H1 (cell line): ENCODE results near the gene DNAI1. TPM values are rescaled to one million over a fixed set of nuclear protein-coding genes. Genes with fewer than 3 reads are reported as not detected.
A peak's percentile ranks its signal among the peaks of the same experiment; 100 is the strongest.

Experiments
- CTCF ChIA-PET: fragments of 300-600 bp; sonication (Branson Sonifier 250); formaldehyde crosslinking; loops from one replicate; lab custom pipeline; 2021; ENCODE audit not compliant: partially characterized antibody; lab: Charles Lee
- POLR2A ChIA-PET: fragments of 300-600 bp; sonication (Branson Sonifier 250); formaldehyde crosslinking; loops from one replicate; lab custom pipeline; 2021; ENCODE audit warnings: inconsistent platforms; ENCODE audit not compliant: partially characterized antibody; lab: Charles Lee
- DNase-seq, 2 experiments: peaks; one replicate each; pipeline versions ENCODE4 v3.0.0 to v3.0.0-alpha.2; 2010 to 2022; ENCODE audit warnings: low spot score in 2 of 2, low read depth in 1 of 2, mixed read lengths in 1 of 2
- FAIRE-seq: peaks from 2 replicates; lab custom pipeline; 2011; peaks lifted over from hg19 to GRCh38; lab: Jason Lieb, UNC
- H2AFZ ChIP-seq: 2 replicates; pipeline ENCODE4 v1.8.1; 2012; ENCODE audit warnings: low read length, inconsistent platforms
- H2AK5ac ChIP-seq: 2 replicates; pipeline ENCODE4 v1.6.1; 2013; ENCODE audit warnings: low read depth, low read length
- H2BK120ac ChIP-seq: replicated peaks from 2 replicates; pipeline ENCODE3; 2013; ENCODE audit warnings: low read depth, low read length, inconsistent platforms
- H2BK12ac ChIP-seq: 2 replicates; pipeline ENCODE4 v1.6.1; 2013; ENCODE audit warnings: low read depth, low read length
- H2BK15ac ChIP-seq: 2 replicates; pipeline ENCODE4 v1.6.1; 2013; ENCODE audit warnings: low read length
- H2BK20ac ChIP-seq: 2 replicates; pipeline ENCODE4 v1.6.1; 2013; ENCODE audit warnings: low read length
- H2BK5ac ChIP-seq: 2 replicates; pipeline ENCODE4 v1.6.1; 2013; ENCODE audit warnings: low read depth, low read length
- H3K14ac ChIP-seq: 2 replicates; pipeline ENCODE4 v1.6.1; 2013; ENCODE audit warnings: inconsistent platforms; ENCODE audit not compliant: insufficient read length
- H3K18ac ChIP-seq: 2 replicates; pipeline ENCODE4 v1.6.1; 2013; ENCODE audit warnings: low read length; ENCODE audit errors: extremely low read depth
- H3K23ac ChIP-seq: 2 replicates; pipeline ENCODE4 v1.6.1; 2013; ENCODE audit warnings: inconsistent platforms; ENCODE audit not compliant: insufficient read length
- H3K23me2 ChIP-seq: 2 replicates; pipeline ENCODE4 v1.6.1; 2013; ENCODE audit warnings: low read depth, low read length
- H3K27ac ChIP-seq: 2 replicates; pipeline ENCODE4 v1.6.1; 2011; ENCODE audit warnings: low read depth, low read length, inconsistent platforms
- H3K27me3 ChIP-seq, 4 experiments: replicated peaks in 1 of 4; 1 replicate in 1 of 4; 2 replicates in 3 of 4; pipeline versions ENCODE4 v1.6.1 to v1.8.1; 2011 to 2013; ENCODE audit warnings: low read length in 3 of 4, mild to moderate bottlenecking in 3 of 4, inconsistent platforms in 2 of 4, mixed read lengths in 2 of 4, moderate library complexity in 1 of 4; ENCODE audit not compliant: control insufficient read depth in 3 of 4, insufficient read depth in 3 of 4; ENCODE audit errors: extremely low read depth in 1 of 4
- H3K36me3 ChIP-seq, 4 experiments: 2 replicates each; pipeline versions ENCODE4 v1.6.1 to v1.8.1; 2011 to 2013; ENCODE audit warnings: mild to moderate bottlenecking in 4 of 4, low read length in 3 of 4, moderate library complexity in 2 of 4, control low read depth in 1 of 4, inconsistent platforms in 1 of 4; ENCODE audit not compliant: insufficient read depth in 4 of 4, control insufficient read depth in 2 of 4
- H3K4ac ChIP-seq: replicated peaks from 2 replicates; pipeline ENCODE3; 2013; ENCODE audit warnings: low read length, low read depth, mixed read lengths, inconsistent platforms; ENCODE audit not compliant: insufficient read length
- H3K4me1 ChIP-seq, 4 experiments: replicated peaks in 1 of 4; 1 replicate in 1 of 4; 2 replicates in 3 of 4; pipeline versions ENCODE4 v1.6.1 to v1.8.1; 2011 to 2013; ENCODE audit warnings: low read length in 3 of 4, inconsistent platforms in 2 of 4, mixed read lengths in 1 of 4; ENCODE audit not compliant: insufficient read depth in 4 of 4, control insufficient read depth in 3 of 4
- H3K4me2 ChIP-seq, 2 experiments: 2 replicates each; pipeline versions ENCODE4 v1.6.1 to v1.8.1; 2011 to 2013; ENCODE audit warnings: low read depth in 2 of 2, low read length in 2 of 2, control low read depth in 1 of 2, inconsistent platforms in 1 of 2, mild to moderate bottlenecking in 1 of 2; ENCODE audit not compliant: insufficient read depth in 1 of 2
- H3K4me3 ChIP-seq, 4 experiments: fragments of 200-600, 300-600 bp in 1 of 4; sonication (generic), shearing (Covaris generic), sonication (Bioruptor Twin) in 1 of 4; 2 replicates each; pipeline versions ENCODE4 v1.5.1 to v1.8.1; 2011 to 2016; ENCODE audit warnings: low read length in 4 of 4, low read depth in 3 of 4, control low read depth in 2 of 4, inconsistent platforms in 2 of 4, mild to moderate bottlenecking in 2 of 4, mixed read lengths in 1 of 4, moderate library complexity in 1 of 4; ENCODE audit not compliant: insufficient read depth in 2 of 4; ENCODE audit errors: extremely low read depth in 1 of 4
- H3K56ac ChIP-seq: replicated peaks from 2 replicates; pipeline ENCODE3; 2013; ENCODE audit warnings: low read depth, mild to moderate bottlenecking, mixed read lengths, low read length, inconsistent platforms; ENCODE audit not compliant: insufficient read length
- H3K79me1 ChIP-seq: 2 replicates; pipeline ENCODE4 v1.6.1; 2013; ENCODE audit warnings: low read depth, low read length, control low read depth
- H3K79me2 ChIP-seq, 2 experiments: 2 replicates each; pipeline versions ENCODE4 v1.6.1 to v1.8.1; 2012 to 2013; ENCODE audit warnings: low read length in 2 of 2, mild to moderate bottlenecking in 2 of 2, inconsistent platforms in 1 of 2; ENCODE audit not compliant: insufficient read depth in 2 of 2, control insufficient read depth in 1 of 2
- H3K9ac ChIP-seq, 4 experiments: replicated peaks in 1 of 4; 1 replicate in 1 of 4; 2 replicates in 3 of 4; pipeline versions ENCODE4 v1.6.1 to v1.8.1; 2011 to 2013; ENCODE audit warnings: low read depth in 3 of 4, low read length in 3 of 4, control low read depth in 2 of 4, mild to moderate bottlenecking in 2 of 4, moderate library complexity in 2 of 4, inconsistent platforms in 1 of 4; ENCODE audit errors: extremely low read depth in 1 of 4
- H3K9me3 ChIP-seq, 2 experiments: 2 replicates each; pipeline versions ENCODE4 v1.6.1 to v1.8.1; 2012 to 2013; ENCODE audit warnings: mild to moderate bottlenecking in 2 of 2, moderate library complexity in 2 of 2, control low read depth in 1 of 2, inconsistent platforms in 1 of 2, low read depth in 1 of 2, low read length in 1 of 2, mixed read lengths in 1 of 2; ENCODE audit not compliant: insufficient read depth in 2 of 2
- H4K20me1 ChIP-seq, 2 experiments: replicated peaks in 1 of 2; 2 replicates each; pipeline versions ENCODE3 to v1.8.1; 2011 to 2013; ENCODE audit warnings: inconsistent platforms in 2 of 2, low read length in 2 of 2, mild to moderate bottlenecking in 1 of 2; ENCODE audit not compliant: insufficient read depth in 2 of 2, control insufficient read depth in 1 of 2
- H4K5ac ChIP-seq: 2 replicates; pipeline ENCODE4 v1.6.1; 2013; ENCODE audit warnings: low read length, low read depth, mixed read lengths, inconsistent platforms; ENCODE audit not compliant: insufficient read length
- H4K8ac ChIP-seq: 2 replicates; pipeline ENCODE4 v1.8.0; 2013; ENCODE audit warnings: mild to moderate bottlenecking, moderate library complexity, low read length, inconsistent platforms; ENCODE audit not compliant: insufficient read depth; ENCODE audit errors: extremely low read depth
- H4K91ac ChIP-seq: replicated peaks from 2 replicates; pipeline ENCODE3; 2013; ENCODE audit warnings: low read length, mixed read lengths, inconsistent platforms; ENCODE audit not compliant: insufficient read length
- CBX8 ChIP-seq: fragments of 300-800, 300-1000 bp; sonication (generic); IDR thresholded peaks from 2 replicates; pipeline ENCODE4 v1.7.1; 2016; ENCODE audit warnings: low read depth, low read length, borderline replicate concordance
- EZH2 ChIP-seq: fragments of 200-600 bp; sonication (generic); IDR thresholded peaks from 2 replicates; pipeline ENCODE4 v1.7.1; 2012; ENCODE audit warnings: low read depth, mild to moderate bottlenecking, moderate library complexity, low read length, inconsistent platforms; ENCODE audit not compliant: severe bottlenecking
- POLR2A ChIP-seq, 2 experiments: IDR thresholded peaks; 1 replicate in 1 of 2; 2 replicates in 1 of 2; pipeline ENCODE4 v1.6.1; 2011; ENCODE audit warnings: low read depth in 2 of 2, low read length in 2 of 2, mild to moderate bottlenecking in 2 of 2; ENCODE audit errors: control extremely low read depth in 1 of 2
- RNF2 ChIP-seq: fragments of 200-900, 300-1000 bp; sonication (generic); IDR thresholded peaks from 2 replicates; pipeline ENCODE4 v1.7.1; 2016; ENCODE audit warnings: borderline replicate concordance, low read depth, mild to moderate bottlenecking, antibody characterized with exemption, low read length; ENCODE audit not compliant: poor library complexity, severe bottlenecking; ENCODE audit errors: missing control alignments
- TAF7 ChIP-seq: optimal IDR thresholded peaks from 2 replicates; pipeline ENCODE3; 2011; ENCODE audit warnings: low read depth, mild to moderate bottlenecking, inconsistent platforms, low read length, moderate library complexity, borderline replicate concordance
- TCF12 ChIP-seq: IDR thresholded peaks from 2 replicates; pipeline ENCODE4 v1.6.1; 2011; ENCODE audit warnings: low read depth, mild to moderate bottlenecking, low read length
- TEAD4 ChIP-seq: IDR thresholded peaks from 2 replicates; pipeline ENCODE4 v1.6.1; 2012; ENCODE audit warnings: low read depth, low read length, inconsistent platforms, mixed read lengths
- WGBS, 2 experiments: shearing (Covaris generic) in 1 of 2; methylation state at CpG; one replicate each; pipeline versions ENCODE4 v1.1.6 to v1.1.7; 2013 to 2015; ENCODE audit warnings: low lambda C conversion rate in 2 of 2, mixed read lengths in 2 of 2, inconsistent platforms in 1 of 2, low coverage in 1 of 2, missing lambda C conversion rate in 1 of 2; ENCODE audit not compliant: insufficient replicate concordance in 2 of 2, insufficient coverage in 1 of 2, insufficient read length in 1 of 2; ENCODE audit errors: extremely low coverage in 1 of 2, missing lambda C conversion rate in 1 of 2; 5-methylcytosine and 5-hydroxymethylcytosine counted together
- polyA plus RNA-seq, 7 experiments: library from polyadenylated mRNA; depleted of rRNA in 3 of 7; stranded (reverse) in 5 of 7; unstranded in 2 of 7; fragments of >200 nt in 5 of 7; fragments of 200-250 nt in 2 of 7; gene quantifications; 1 replicate in 5 of 7; 2 replicates in 1 of 7; 4 replicates in 1 of 7; pipeline versions ENCODE4 v1.2.1 to v1.2.3, GENCODE V29; 2011 to 2013; ENCODE audit warnings: missing spikeins in 2 of 7, mixed read lengths in 2 of 7
- total RNA-seq: library from RNA; stranded (reverse); fragmentation: NEBNext Ultra II Directional; extraction: Animal tissue kit (Norgen Biotek cat#: 25700); gene quantifications from 2 replicates; pipeline ENCODE4 v1.2.1, GENCODE V29; 2021
- TF ChIP-seq, protein P1 (sequence below): IDR thresholded peaks from 2 replicates; pipeline ENCODE4 v1.6.1; 2012; ENCODE audit warnings: inconsistent platforms

The DNAI1 gene
- total and polyA plus RNA-seq, 2 of the 8 experiments (the other 6 are each of a cell fraction or from before 2014, with no cell fraction given): 0.37 to 0.54 TPM

DNA sequence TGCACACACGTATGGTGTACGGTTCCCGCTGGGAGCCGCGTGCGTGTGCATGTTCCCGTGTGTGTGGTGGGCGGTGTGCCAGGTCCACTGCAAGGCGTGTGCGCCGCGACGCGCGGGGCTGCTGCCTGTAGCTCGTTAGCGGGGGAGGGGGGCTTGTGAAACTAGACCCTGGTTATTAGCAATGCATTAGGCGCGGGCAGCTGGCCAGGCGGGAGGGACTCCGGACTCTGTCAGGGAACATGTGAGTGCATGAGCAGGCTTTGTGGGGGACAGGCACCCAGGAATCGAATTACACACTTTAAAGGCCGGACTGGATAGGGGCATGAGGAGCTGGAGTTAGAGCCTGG, 96.4 kb downstream of the DNAI1 start:
- H3K4me2 ChIP-seq: peak overlapping the region in 1 of 2 experiments; percentile 24; a peak in 1 of 4 replicates
- H3K9ac ChIP-seq: no peak overlapping the region
- no peak overlapping the region for H3K14ac ChIP-seq
- no peak for FAIRE-seq
- 0 out of 2 replicates have a peak, but pooled peaks cover 2% of the 10 kb centered on the region for H3K79me1 ChIP-seq
- H4K8ac ChIP-seq: peak overlapping the region; percentile 82
- peak in 1 of 2 experiments; percentile 47 for DNase-seq
- H3K56ac ChIP-seq: no peak overlapping the region
- H2AFZ ChIP-seq: no peak overlapping the region
- peak overlapping the region; percentile 72; the same call in 1 of the 2 replicates for H2BK5ac ChIP-seq
- H2AK5ac ChIP-seq: no peak overlapping the region
- no peaks in the 10 kb centered on the region for H3K23me2 ChIP-seq
- no peaks in the 10 kb centered on the region; a peak in 1 of 7 replicates for H3K27me3 ChIP-seq
- no peak overlapping the region for H3K4me3 ChIP-seq
- H2BK15ac ChIP-seq: peak overlapping the region; percentile 98; the same call in 1 of the 2 replicates
- ChIA-PET POLR2A (interaction anchor here (0.5 to 1.6 kb wide), 5 partner anchors 9 to 585 kb away, joined by 3 to 5 read pairs (median 3); no protein-coding TSS in a partner anchor), CTCF (interaction anchor here (0.8 to 11.9 kb wide), 10 partner anchors 7 to 79 kb away, joined by 3 to 241 read pairs (median 5); no protein-coding TSS in a partner anchor)
- H3K23ac ChIP-seq: no peak overlapping the region
- H4K20me1 ChIP-seq: no peaks in the 10 kb centered on the region
- H2BK20ac ChIP-seq: peak overlapping the region; percentile 83; the same call in 1 of the 2 replicates
- no peak overlapping the region for H3K4ac ChIP-seq
- no peaks in the 10 kb centered on the region for H3K9me3 ChIP-seq
- no peak overlapping the region for H2BK120ac ChIP-seq
- H3K79me2 ChIP-seq: no peaks in the 10 kb centered on the region
- peaks cover 5 to 25% (median 20%) of the 10 kb centered on the region in 4 experiments for H3K4me1 ChIP-seq
- H4K91ac ChIP-seq: no peak overlapping the region
- TF ChIP-seq TEAD4 (no peak), TAF7 (no peak), TCF12 (no peak), CBX8 (no peak), EZH2 (no peak), POLR2A (IDR thresholded peaks at IDR 0.05; ENCODE audit: control extremely low read depth in 1 of 2, low read depth in 2 of 2, low read length in 2 of 2) (no peak), RNF2 (no peak)
- TF ChIP-seq, protein P1, sequence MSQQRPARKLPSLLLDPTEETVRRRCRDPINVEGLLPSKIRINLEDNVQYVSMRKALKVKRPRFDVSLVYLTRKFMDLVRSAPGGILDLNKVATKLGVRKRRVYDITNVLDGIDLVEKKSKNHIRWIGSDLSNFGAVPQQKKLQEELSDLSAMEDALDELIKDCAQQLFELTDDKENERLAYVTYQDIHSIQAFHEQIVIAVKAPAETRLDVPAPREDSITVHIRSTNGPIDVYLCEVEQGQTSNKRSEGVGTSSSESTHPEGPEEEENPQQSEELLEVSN: no peak
- H2BK12ac ChIP-seq: peak overlapping the region; percentile 96; the same call in 1 of the 2 replicates
- WGBS, 2 experiments: 81% methylated on average over 23 of the region's 23 CpGs; no CpG with 5 or more reads in 1 of the 2 experiments
- H4K5ac ChIP-seq: no peak overlapping the region
- no peaks in the 10 kb centered on the region for H3K36me3 ChIP-seq
- no peak overlapping the region for H3K27ac ChIP-seq
- peak overlapping the region; percentile 25; the same call in 1 of the 2 replicates for H3K18ac ChIP-seq
